A549 treated with AZD2906 at 1 μM for 4 hours (cell line): ENCODE measurements around the gene PRKAR2A. TPM values are rescaled to one million over a fixed set of nuclear protein-coding genes. Genes with fewer than 3 reads are reported as not detected.

ENCODE experiments used
- total RNA-seq: library from RNA; stranded (reverse); fragments of 200-300 nt; extraction: Qiagen RNA extraction; gene quantifications from 5 replicates; pipeline ENCODE4 v1.2.3, GENCODE V29; 2022

PRKAR2A gene
- total RNA-seq: 15.5 to 20.2 TPM (median 18.7 TPM) in 5 replicates

GRCh38 chr3:48847504-48848423, at the start of gene PRKAR2A:
Gene PRKAR2A (minus strand): TSS chr3:48847874. CDS start chr3:48847596, 278 bp downstream.

GRCh38 chr3:48716982-48717746, 130.5 kb downstream of the PRKAR2A start, which contains the start of gene IP6K2:
Gene IP6K2 (minus strand): TSS chr3:48717221. CDS start chr3:48695291, 21,930 bp downstream.

Other genes starting within 250 kb of the PRKAR2A start
- 172 to 207 TPM (median 176 TPM) in 5 replicates for gene UQCRC1, start 238.2 kb downstream of the PRKAR2A start, total RNA-seq
- 0.10 to 0.21 TPM (median 0.15 TPM) in 3 of 5 replicates, not detected in the others for gene TMEM89, start 226.1 kb downstream of the PRKAR2A start, total RNA-seq
- gene SLC26A6, start 212.4 kb downstream of the PRKAR2A start, total RNA-seq: 12.3 to 18.7 TPM (median 14.3 TPM) in 5 replicates
- 3.1 to 4.6 TPM (median 3.9 TPM) in 5 replicates for gene CELSR3, start 185.0 kb downstream of the PRKAR2A start, total RNA-seq
- gene NCKIPSD, start 162.0 kb downstream of the PRKAR2A start, total RNA-seq: 8.7 to 13.5 TPM (median 11.4 TPM) in 5 replicates
- gene IP6K2, start 130.7 kb downstream of the PRKAR2A start, total RNA-seq: 52.7 to 55.5 TPM (median 54.6 TPM) in 5 replicates
- 10.3 to 11.5 TPM (median 10.7 TPM) in 5 replicates for gene SLC25A20, start 51.0 kb upstream of the PRKAR2A start, total RNA-seq
- gene ARIH2, start 71.0 kb upstream of the PRKAR2A start, total RNA-seq: 48.2 to 62.9 TPM (median 55.2 TPM) in 5 replicates
- gene P4HTM, start 142.4 kb upstream of the PRKAR2A start, total RNA-seq: 12.4 to 18.2 TPM (median 16.8 TPM) in 5 replicates
- gene WDR6, start 159.5 kb upstream of the PRKAR2A start, total RNA-seq: 64.9 to 77.1 TPM (median 68.2 TPM) in 5 replicates
- gene DALRD3, start 170.7 kb upstream of the PRKAR2A start, total RNA-seq: 17.7 to 26.6 TPM (median 24.7 TPM) in 5 replicates
- gene NDUFAF3, start 174.2 kb upstream of the PRKAR2A start, total RNA-seq: 56.6 to 92.9 TPM (median 89.5 TPM) in 5 replicates
- gene IMPDH2, start 181.5 kb upstream of the PRKAR2A start, total RNA-seq: 147 to 171 TPM (median 156 TPM) in 5 replicates
- gene QRICH1, start 246.2 kb upstream of the PRKAR2A start, total RNA-seq: 32.4 to 39.5 TPM (median 37.2 TPM) in 5 replicates